ENCODE data around the gene MANEA. TPM values are rescaled to one million over a fixed set of nuclear protein-coding genes. Genes with fewer than 3 reads are reported as not detected.

The MANEA gene
- total RNA-seq, 1 experiment from 2014 or later = 15.7 TPM

DNA sequence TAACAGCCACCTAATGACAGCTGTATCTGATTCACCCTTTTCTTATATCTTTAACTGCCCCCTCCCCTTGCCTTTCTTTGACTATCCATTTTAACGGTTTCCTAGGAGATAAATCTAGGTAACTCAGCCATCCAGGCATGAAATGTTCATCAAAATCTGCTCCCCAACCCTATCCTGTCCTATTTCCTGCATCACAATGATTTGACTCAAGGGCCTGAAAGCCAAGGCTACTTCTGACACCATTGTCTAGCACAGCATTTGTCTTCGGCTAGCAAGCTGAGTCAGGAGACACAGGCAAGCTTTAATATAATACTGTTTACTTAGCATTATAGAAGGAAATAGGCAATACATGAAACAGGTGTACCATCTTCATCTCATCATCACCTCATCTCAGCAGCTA, 31.6 kb upstream of the MANEA start:
- no peak overlapping the region for H3K4me3 ChIP-seq (ENCODE audit: low read depth, low read length)
- H3K27me3 Mint-ChIP-seq (ENCODE audit: insufficient read depth, unreplicated experiment) = no peaks in the 10 kb centered on the region
- no peak overlapping the region for H3K27ac Mint-ChIP-seq (ENCODE audit: unreplicated experiment)
- no peak for DNase-seq
- H3K4me1 ChIP-seq = no peaks in the 10 kb centered on the region
- no TSS peak for BruUV-seq (replicated peaks)
- POLR2A ChIA-PET = no interaction called here
- no peaks in the 10 kb centered on the region for H3K36me3 Mint-ChIP-seq (ENCODE audit: insufficient read depth, unreplicated experiment)
- no peak overlapping the region for H3K4me3 Mint-ChIP-seq (ENCODE audit: unreplicated experiment)
- peaks cover 9% of the 10 kb centered on the region for H3K4me1 Mint-ChIP-seq (ENCODE audit: low read depth, unreplicated experiment)
- H3K9me3 ChIP-seq = no peaks in the 10 kb centered on the region
- no peaks in the 10 kb centered on the region for H3K27me3 ChIP-seq (replicated peaks; ENCODE audit: control insufficient read depth, insufficient read depth, low read length)
- H3K36me3 ChIP-seq (ENCODE audit: control insufficient read depth, insufficient read depth, low read length) = no peaks in the 10 kb centered on the region
- CTCF ChIA-PET = no interaction called here
- intact Hi-C loops (cut with micrococcal nuclease; ENCODE audit: unreplicated experiment) = loop anchor here (10.0 kb wide), 1 partner anchor 111 kb away; no protein-coding TSS in a partner anchor
- TF ChIP-seq, protein P1, sequence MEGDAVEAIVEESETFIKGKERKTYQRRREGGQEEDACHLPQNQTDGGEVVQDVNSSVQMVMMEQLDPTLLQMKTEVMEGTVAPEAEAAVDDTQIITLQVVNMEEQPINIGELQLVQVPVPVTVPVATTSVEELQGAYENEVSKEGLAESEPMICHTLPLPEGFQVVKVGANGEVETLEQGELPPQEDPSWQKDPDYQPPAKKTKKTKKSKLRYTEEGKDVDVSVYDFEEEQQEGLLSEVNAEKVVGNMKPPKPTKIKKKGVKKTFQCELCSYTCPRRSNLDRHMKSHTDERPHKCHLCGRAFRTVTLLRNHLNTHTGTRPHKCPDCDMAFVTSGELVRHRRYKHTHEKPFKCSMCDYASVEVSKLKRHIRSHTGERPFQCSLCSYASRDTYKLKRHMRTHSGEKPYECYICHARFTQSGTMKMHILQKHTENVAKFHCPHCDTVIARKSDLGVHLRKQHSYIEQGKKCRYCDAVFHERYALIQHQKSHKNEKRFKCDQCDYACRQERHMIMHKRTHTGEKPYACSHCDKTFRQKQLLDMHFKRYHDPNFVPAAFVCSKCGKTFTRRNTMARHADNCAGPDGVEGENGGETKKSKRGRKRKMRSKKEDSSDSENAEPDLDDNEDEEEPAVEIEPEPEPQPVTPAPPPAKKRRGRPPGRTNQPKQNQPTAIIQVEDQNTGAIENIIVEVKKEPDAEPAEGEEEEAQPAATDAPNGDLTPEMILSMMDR (IDR thresholded peaks at IDR 0.05; ENCODE audit: insufficient read depth in 1 of 2, low read depth in 1 of 2, low read length in 1 of 2, severe bottlenecking in 1 of 2, unreplicated experiment in 1 of 2) = no peak
- H3K9me3 Mint-ChIP-seq (ENCODE audit: unreplicated experiment) = no peaks in the 10 kb centered on the region

DNA sequence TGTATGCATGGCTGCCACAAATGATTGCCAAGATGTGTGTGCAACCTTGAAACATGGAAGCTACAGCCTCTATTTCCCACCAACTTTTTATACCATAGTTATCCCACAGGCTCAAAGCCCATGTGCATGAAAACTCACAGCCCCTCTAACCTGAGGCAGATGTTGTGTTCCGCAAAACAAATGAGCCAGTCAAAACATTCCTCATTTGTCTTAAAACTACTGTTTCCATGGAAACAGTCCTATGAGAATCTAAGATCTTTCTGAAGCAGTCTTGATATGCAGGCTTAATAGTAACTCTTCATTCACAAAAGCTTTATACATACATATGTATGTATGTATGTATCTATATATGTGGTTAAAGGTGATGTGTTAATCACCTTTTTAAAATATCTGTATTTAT, 31.2 kb upstream of the MANEA start:
- Histone ChIP-seq H3K27me3 (replicated peaks; ENCODE audit: control insufficient read depth, insufficient read depth, low read length) (no peaks in the 10 kb centered on the region), H3K4me1 (no peaks in the 10 kb centered on the region), H3K9me3 (no peaks in the 10 kb centered on the region), H3K4me3 (ENCODE audit: low read depth, low read length) (no peak overlapping the region), H3K36me3 (ENCODE audit: control insufficient read depth, insufficient read depth, low read length) (no peaks in the 10 kb centered on the region)
- Mint-ChIP-seq H3K27me3 (ENCODE audit: insufficient read depth, unreplicated experiment) (no peaks in the 10 kb centered on the region), H3K4me1 (ENCODE audit: low read depth, unreplicated experiment) (peaks cover 9% of the 10 kb centered on the region), H3K27ac (ENCODE audit: unreplicated experiment) (no peak overlapping the region), H3K4me3 (ENCODE audit: unreplicated experiment) (no peak overlapping the region), H3K9me3 (ENCODE audit: unreplicated experiment) (no peaks in the 10 kb centered on the region), H3K36me3 (ENCODE audit: insufficient read depth, unreplicated experiment) (no peaks in the 10 kb centered on the region)
- intact Hi-C loops (cut with micrococcal nuclease; ENCODE audit: unreplicated experiment) = loop anchor here (10.0 kb wide), 1 partner anchor 111 kb away; no protein-coding TSS in a partner anchor
- ChIA-PET CTCF (no interaction called here), POLR2A (no interaction called here)
- TF ChIP-seq, protein P1 (IDR thresholded peaks at IDR 0.05; ENCODE audit: insufficient read depth in 1 of 2, low read depth in 1 of 2, low read length in 1 of 2, severe bottlenecking in 1 of 2, unreplicated experiment in 1 of 2) = no peak
- no peak for DNase-seq
- no TSS peak for BruUV-seq (replicated peaks)

DNA sequence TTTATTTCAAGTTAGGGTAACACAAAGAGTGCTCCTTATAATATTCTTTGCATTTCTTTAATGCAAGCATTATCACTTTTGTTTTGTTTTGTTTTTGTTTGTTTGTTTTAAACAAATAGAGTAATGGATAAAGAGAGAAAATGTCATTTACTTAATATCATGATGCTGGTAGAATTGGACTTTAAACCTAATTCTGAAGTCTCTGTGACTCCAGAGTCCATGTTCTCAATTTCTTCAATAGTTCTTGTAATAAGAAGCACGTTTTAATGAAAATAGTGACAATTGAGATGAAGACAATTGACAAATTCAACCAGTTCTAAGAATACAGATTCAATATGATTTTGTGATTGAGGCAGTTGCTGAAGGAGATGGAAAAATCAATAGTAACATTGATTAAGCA, 30.3 kb upstream of the MANEA start:
- H3K9me3 ChIP-seq = no peaks in the 10 kb centered on the region
- BruUV-seq (replicated peaks) = no TSS peak
- peaks cover 9% of the 10 kb centered on the region for H3K4me1 Mint-ChIP-seq (ENCODE audit: low read depth, unreplicated experiment)
- H3K9me3 Mint-ChIP-seq (ENCODE audit: unreplicated experiment) = no peaks in the 10 kb centered on the region
- no peaks in the 10 kb centered on the region for H3K27me3 Mint-ChIP-seq (ENCODE audit: insufficient read depth, unreplicated experiment)
- no peaks in the 10 kb centered on the region for H3K4me1 ChIP-seq
- H3K4me3 ChIP-seq (ENCODE audit: low read depth, low read length) = no peak overlapping the region
- H3K4me3 Mint-ChIP-seq (ENCODE audit: unreplicated experiment) = no peak overlapping the region
- POLR2A ChIA-PET = no interaction called here
- DNase-seq = no peak
- CTCF ChIA-PET = no interaction called here
- no peaks in the 10 kb centered on the region; the same call in 1 of the 2 replicates for H3K27me3 ChIP-seq (replicated peaks; ENCODE audit: control insufficient read depth, insufficient read depth, low read length)
- H3K36me3 Mint-ChIP-seq (ENCODE audit: insufficient read depth, unreplicated experiment) = no peaks in the 10 kb centered on the region
- no peaks in the 10 kb centered on the region for H3K36me3 ChIP-seq (ENCODE audit: control insufficient read depth, insufficient read depth, low read length)
- intact Hi-C loops (cut with micrococcal nuclease; ENCODE audit: unreplicated experiment) = loop anchor here (10.0 kb wide), 1 partner anchor 112 kb away; no protein-coding TSS in a partner anchor
- no peak overlapping the region for H3K27ac Mint-ChIP-seq (ENCODE audit: unreplicated experiment)
- TF ChIP-seq, protein P1 (IDR thresholded peaks at IDR 0.05; ENCODE audit: insufficient read depth in 1 of 2, low read depth in 1 of 2, low read length in 1 of 2, severe bottlenecking in 1 of 2, unreplicated experiment in 1 of 2) = no peak
